ENCODE data around the gene ATG2B. TPM values are rescaled to one million over a fixed set of nuclear protein-coding genes. Genes with fewer than 3 reads are reported as not detected.

ATG2B gene
- total RNA-seq, 4 donors from 2014 or later = 26.4 to 44.9 (median 37.6) TPM

DNA sequence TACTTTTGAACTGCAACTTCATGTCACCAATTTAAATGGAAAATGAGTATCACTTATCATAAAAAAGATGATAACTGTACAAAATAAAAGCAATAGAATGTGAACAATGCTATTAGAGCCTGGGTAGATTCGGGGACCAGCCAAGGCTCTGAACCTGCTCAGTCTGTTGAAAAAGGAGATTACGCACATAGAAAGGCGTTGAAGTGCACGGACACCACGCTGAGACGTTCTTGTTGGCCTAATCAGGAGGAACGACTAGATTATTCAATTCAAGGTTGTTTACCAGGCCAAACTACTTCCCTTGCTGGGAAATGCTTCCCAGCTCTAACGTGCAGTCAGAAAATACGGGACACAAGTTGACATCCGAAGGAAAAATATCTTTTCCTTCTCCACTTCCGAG, 130.6 kb downstream of the ATG2B start:
- Histone ChIP-seq H3K36me3 (peaks cover 0 to 16% (median 0%) of the 10 kb centered on the region in 3 donors), H3K27ac (no peak overlapping the region), H3K9me3 (peaks cover 0 to 16% (median 0%) of the 10 kb centered on the region in 4 donors), H3K4me1 (peaks cover 0 to 24% (median 0%) of the 10 kb centered on the region in 4 donors), H3K27me3 (no peaks in the 10 kb centered on the region), H3K4me3 (no peak overlapping the region)
- WGBS, 2 donors = 76 to 77% methylated on average over 11 of the region's 11 CpGs
- TF ChIP-seq EP300 (IDR thresholded peaks at IDR 0.05) (no peak), POLR2A (IDR thresholded peaks at IDR 0.05) (no peak)
- TF ChIP-seq, protein P1, sequence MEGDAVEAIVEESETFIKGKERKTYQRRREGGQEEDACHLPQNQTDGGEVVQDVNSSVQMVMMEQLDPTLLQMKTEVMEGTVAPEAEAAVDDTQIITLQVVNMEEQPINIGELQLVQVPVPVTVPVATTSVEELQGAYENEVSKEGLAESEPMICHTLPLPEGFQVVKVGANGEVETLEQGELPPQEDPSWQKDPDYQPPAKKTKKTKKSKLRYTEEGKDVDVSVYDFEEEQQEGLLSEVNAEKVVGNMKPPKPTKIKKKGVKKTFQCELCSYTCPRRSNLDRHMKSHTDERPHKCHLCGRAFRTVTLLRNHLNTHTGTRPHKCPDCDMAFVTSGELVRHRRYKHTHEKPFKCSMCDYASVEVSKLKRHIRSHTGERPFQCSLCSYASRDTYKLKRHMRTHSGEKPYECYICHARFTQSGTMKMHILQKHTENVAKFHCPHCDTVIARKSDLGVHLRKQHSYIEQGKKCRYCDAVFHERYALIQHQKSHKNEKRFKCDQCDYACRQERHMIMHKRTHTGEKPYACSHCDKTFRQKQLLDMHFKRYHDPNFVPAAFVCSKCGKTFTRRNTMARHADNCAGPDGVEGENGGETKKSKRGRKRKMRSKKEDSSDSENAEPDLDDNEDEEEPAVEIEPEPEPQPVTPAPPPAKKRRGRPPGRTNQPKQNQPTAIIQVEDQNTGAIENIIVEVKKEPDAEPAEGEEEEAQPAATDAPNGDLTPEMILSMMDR (IDR thresholded peaks at IDR 0.05) = no peak
- DNase-seq (ENCODE audit: low spot score in 2 of 2) = no peak

DNA sequence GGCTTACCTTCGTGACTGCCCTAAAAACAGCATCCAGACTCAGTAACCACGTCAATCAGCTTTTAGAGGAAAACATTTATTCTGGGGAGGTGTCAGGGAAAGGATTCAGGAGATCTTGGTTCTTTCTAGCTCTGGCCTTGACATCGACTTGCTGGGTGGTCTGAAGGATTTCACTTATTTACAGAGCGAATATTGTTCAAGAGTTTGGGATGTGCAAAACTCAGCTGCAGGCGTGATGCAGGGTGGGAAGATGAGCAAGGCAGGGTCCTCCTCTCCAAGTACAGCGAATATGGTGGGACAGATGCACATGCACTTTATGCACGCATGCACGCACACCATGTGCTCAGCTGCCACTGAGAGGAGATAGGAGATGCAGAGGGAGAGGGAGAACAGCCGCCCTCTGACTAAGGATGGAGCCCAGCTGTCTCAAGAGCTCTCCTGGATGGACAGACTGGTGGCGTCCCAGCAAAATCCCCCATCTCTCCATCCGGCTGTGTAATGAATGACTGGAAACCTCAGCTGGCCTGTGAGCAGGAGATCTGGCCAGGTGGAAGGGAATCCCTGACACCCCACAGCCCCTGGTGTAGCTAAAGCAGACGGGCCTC, 131.5 kb downstream of the ATG2B start:
- WGBS, 2 donors = 66 to 71% methylated on average over 12 of the region's 12 CpGs
- peaks cover 0 to 30% (median 0%) of the 10 kb centered on the region in 4 donors for H3K4me1 ChIP-seq
- DNase-seq (ENCODE audit: low spot score in 2 of 2) = no peak
- TF ChIP-seq POLR2A (IDR thresholded peaks at IDR 0.05) = no peak
- TF ChIP-seq, protein P1 (IDR thresholded peaks at IDR 0.05) = no peak
- no peak for TF ChIP-seq EP300 (IDR thresholded peaks at IDR 0.05)
- H3K27ac ChIP-seq = peak overlapping the region in 2 of 4 donors; percentile 8 to 48
- H3K27me3 ChIP-seq = no peaks in the 10 kb centered on the region
- peaks cover 0 to 17% (median 0%) of the 10 kb centered on the region in 4 donors for H3K9me3 ChIP-seq
- no peak overlapping the region for H3K4me3 ChIP-seq
- H3K36me3 ChIP-seq = peaks cover 0 to 11% (median 0%) of the 10 kb centered on the region in 3 donors

DNA sequence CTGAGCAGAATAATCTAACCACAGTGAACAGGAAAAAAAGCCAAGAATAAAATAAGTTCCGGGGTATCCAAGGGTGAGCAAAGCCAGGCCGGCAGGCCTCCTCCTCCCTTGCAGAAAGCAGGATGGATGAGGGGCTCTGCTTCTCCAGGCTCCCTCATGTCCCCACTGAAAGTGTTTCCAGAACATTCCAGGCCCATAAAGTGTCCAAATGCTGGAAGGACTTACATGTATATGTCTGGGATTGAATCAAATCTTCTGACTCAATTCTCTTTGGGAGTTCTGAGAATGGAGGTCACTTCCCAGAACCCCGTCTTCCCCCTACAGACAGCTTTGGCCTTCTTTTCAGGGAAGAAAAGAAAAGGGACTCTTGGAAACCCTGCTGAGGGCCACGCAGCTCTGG, 132.1 kb downstream of the ATG2B start:
- WGBS, 2 donors = 55 to 69% methylated on average over 4 of the region's 4 CpGs
- TF ChIP-seq POLR2A (IDR thresholded peaks at IDR 0.05) (no peak), EP300 (IDR thresholded peaks at IDR 0.05) (no peak)
- TF ChIP-seq, protein P1 (IDR thresholded peaks at IDR 0.05) = no peak
- DNase-seq (ENCODE audit: low spot score in 2 of 2) = no peak
- Histone ChIP-seq H3K27ac (peak overlapping the region in 2 of 4 donors; percentile 8 to 48), H3K36me3 (peaks cover 0 to 11% (median 0%) of the 10 kb centered on the region in 3 donors), H3K4me1 (peaks cover 0 to 35% (median 2%) of the 10 kb centered on the region in 4 donors), H3K4me3 (no peak overlapping the region), H3K9me3 (peaks cover 0 to 17% (median 0%) of the 10 kb centered on the region in 4 donors), H3K27me3 (no peaks in the 10 kb centered on the region)

DNA sequence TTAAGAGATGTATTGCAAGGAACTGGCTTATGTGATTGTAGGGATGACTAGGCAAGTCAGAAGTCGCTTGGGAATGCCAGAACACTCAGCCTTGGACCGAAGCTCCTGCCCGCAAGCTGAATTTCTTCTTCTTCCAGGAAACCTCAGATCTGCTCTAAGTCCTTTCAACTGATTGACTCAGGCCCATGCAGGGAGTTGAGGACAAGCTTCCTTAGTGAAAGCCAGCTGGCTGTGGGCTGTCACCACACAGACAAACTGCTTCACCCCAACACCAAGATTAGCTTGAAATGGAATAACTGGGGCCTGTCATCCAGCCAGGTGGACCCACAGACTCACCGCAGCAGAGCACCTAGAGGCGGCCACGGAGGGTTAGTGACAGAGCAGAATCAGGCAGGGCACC, 133.8 kb downstream of the ATG2B start:
- Histone ChIP-seq H3K9me3 (peaks cover 0 to 17% (median 0%) of the 10 kb centered on the region in 4 donors), H3K36me3 (peaks cover 0 to 11% (median 0%) of the 10 kb centered on the region in 3 donors), H3K27ac (peak overlapping the region in 1 of 4 donors; percentile 3), H3K4me1 (peaks cover 0 to 47% (median 5%) of the 10 kb centered on the region in 4 donors), H3K4me3 (no peak overlapping the region), H3K27me3 (no peaks in the 10 kb centered on the region)
- no peak for DNase-seq (ENCODE audit: low spot score in 2 of 2)
- 92 to 93% methylated on average over 6 of the region's 6 CpGs for WGBS, 2 donors
- TF ChIP-seq EP300 (IDR thresholded peaks at IDR 0.05) (no peak), POLR2A (IDR thresholded peaks at IDR 0.05) (no peak)
- TF ChIP-seq, protein P1 (IDR thresholded peaks at IDR 0.05) = no peak

Small RNAs within 50 kb of the gene (small RNA-seq; reads per million reads assigned to genes)
- not detected for gene RNU2-33P

Other genes with a start within 250 kb of the ATG2B start
- 10 to 100 TPM; 10.5 to 26.8 (median 18.4) TPM for gene BDKRB2, start 158.5 kb downstream of the ATG2B start, total RNA-seq
- 1 to 10 TPM in 2 of 4 donors, under 1 TPM in 1, not detected in 1; 0.63 to 2.4 (median 2.2) TPM for gene BDKRB1, start 107.1 kb downstream of the ATG2B start, total RNA-seq
- gene GSKIP, start 185 bp upstream of the ATG2B start, total RNA-seq = 10 to 100 TPM in 3 of 4 donors, 1 to 10 TPM in 1; 9.9 to 23.2 (median 13.3) TPM
- gene AK7, start 28.8 kb upstream of the ATG2B start, total RNA-seq = 1 to 10 TPM in 3 of 4 donors, under 1 TPM in 1; 0.90 to 8.4 (median 4.4) TPM
- gene PAPOLA, start 139.0 kb upstream of the ATG2B start, total RNA-seq = 100 to 1,000 TPM; 129 to 141 (median 135) TPM

Data from tibial nerve (tissue), 4 donors.